Activated gamma-delta T cell (primary cell): ENCODE measurements around the gene KDM6A.
"Not testable (repeated sequence)": the region's sequence is repeated elsewhere in the genome, so short reads cannot be mapped to it uniquely, and the experiment has no call there.

Source experiments
- DNase-seq: peaks from one replicate; lab custom pipeline; 2025; lab: John Stamatoyannopoulos, UW

KDM6A gene

DNA sequence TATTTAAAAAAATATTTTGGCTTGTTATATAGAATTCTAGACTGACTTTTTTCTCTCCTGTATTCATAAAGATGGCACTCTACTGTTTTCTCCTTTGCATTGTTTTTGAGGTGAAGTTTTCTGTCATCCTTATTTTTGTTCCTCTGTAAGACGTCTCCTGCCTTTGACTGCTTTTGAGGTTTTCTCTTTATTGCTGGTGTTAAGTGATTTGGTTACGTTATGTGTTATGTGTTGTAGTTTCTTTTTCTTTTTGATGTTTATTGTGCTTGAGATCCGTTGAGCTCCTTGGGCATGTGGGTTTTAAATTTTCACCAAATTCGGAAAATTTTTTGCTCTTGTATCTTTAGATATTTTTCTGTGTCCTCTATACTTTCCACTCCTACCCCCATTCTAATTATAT is 50.0 kb downstream of the KDM6A start:
- no peak for DNase-seq

DNA sequence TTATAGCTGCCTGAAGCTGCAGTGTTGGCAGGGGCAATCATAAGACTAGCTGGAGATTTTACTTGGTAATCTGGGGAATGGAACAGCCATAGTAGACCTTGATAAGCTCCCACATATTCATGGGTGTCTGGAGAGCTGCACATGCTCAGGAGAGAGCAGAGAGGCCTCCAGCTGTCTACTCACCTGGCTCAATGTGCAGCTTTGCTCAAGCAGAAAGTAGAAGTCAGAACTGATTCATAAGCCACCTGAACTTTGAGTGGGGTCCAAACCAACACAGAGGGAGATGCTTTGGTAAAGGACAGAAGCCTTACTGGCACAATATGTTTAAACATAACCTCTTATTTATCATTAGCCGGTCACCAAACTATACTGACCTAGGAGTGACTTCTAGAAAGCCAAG is 54.4 kb downstream of the KDM6A start:
- DNase-seq: no peak

DNA sequence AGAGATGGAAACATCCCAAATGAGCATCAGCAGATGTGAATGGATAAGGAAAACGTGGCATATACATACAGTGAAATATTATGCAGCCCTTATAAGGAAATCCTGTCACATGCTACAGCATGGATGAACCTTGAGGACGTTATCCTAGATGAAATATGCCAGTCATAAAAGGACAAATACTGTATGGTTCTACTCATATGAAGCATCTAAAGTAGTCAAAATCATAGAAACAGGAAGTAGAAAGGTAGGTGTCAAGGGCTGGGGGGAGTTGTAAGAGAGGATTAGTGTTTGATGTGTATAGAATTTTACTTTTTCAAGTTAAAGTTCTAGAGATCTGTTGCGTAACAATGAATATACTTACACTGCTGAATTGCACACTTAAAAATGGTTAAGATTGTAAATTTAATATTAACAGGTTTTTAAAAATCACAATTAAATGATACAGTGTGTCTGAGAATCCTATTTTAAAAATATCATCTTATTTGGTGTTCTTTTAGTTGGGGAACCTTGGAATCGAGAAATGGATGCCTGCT is 58.5 kb downstream of the KDM6A start:
- DNase-seq: no peak

DNA sequence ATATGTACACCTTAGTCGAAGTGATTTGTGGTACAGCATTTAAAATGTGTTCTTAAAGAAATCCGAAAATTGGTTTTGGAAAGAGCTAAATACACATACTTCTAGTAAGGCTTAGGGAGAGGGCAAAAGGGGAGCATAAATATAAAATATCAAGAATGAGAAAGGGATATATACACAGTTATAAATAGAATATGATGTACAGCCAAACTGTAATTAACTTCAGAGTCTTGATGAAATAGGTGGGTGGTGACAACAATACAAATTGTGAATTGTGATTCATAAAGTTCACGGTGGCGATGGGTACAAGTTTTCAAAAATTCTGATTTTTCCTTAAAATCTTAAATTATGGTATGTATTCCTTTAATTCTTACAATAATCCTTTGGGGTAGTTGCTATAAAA is 62.2 kb downstream of the KDM6A start:
- no peak for DNase-seq

DNA sequence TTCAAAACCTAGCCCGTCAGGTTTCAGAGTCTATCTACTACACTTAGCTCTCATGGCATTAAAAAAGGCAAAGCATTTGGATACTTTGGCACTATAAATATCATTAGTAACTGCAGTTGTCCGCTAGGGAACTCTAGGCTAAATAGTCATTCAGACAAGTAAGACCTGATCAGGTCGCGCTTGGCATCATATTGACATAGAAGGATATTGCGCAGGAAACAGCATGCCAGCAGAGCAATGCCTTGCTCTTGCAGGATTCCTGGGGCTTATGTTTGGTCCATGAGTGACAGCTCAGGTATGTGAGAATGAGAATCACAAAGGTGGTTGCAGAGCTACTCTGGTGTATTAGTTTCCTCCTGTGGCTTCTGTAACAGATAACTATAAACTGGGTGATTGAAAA is 62.7 kb downstream of the KDM6A start:
- no peak for DNase-seq

DNA sequence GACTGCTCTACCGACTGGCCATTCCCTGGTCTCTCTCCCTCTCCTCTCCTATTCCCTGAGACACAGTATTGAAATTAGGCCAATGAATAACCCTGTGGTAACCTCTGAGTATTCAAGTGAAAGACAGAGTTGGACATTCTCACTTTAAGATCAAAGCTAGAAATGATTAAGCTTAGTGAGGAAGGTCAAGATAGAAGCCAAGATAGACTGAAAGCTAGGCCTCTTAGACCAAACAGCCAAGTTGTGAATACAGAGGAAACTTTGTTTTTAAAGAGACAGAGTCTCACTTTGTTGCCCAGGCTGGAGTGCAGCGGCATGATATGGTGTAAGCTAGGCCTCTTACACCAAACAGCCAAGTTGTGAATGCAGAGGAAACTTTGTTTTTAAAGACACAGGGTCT is 64.6 kb downstream of the KDM6A start:
- DNase-seq: no peak

DNA sequence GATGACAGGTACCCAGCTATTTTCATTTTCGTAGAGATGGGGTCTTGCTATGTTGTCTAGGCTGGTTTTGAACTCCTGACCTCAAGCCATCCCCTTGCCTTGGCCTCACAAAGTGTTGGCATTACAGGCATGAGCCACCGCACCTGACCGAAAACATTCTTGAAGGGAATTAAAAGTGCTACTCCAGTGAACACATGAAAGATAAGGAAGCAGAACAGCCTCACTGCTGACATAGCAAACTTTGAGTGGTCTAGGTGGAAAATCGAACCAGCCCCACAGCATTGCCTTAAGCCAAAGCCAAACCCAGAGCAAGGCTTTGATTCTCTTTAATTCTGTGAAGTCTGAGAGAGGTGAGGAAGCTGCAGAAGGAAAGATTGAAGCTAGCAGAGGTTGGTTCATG is 65.1 kb downstream of the KDM6A start:
- no peak for DNase-seq

DNA sequence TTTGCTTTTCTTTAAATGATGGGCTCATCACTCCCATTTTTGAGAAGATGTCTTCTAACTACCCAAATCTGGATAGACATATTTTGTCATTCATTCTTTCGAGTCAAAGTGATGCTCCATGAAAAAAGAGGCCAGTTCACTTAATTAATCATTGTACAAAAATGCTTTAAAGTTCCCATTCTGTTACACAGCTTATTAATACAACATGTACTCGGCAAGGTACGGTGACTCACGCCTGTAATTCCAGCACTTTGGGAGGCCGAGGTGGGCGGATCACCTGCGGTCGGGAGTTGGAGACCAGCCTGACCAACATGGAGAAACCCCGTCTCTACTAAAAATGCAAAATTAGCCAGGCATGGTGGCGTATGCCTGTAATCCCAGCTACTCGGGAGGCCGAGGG is 67.6 kb downstream of the KDM6A start:
- DNase-seq: not testable (repeated sequence)

DNA sequence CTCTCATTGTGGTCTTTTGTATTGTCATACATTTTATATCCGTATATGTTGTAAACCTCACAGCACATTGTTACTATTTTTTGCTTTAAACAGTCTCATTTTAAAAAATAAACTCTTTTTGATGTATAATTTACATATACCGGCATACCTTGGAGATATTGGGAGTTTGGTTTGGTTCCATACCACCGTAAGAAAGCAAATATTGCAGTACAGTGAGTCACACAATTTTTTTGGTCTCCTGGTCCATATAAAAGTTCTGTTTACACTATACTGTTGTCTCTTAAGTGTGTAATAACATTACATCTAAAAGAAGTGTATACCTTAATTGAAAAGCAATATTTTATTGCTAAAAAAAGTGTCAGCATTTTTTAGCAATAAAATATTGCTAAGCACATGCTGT is 70.0 kb downstream of the KDM6A start:
- DNase-seq: no peak

DNA sequence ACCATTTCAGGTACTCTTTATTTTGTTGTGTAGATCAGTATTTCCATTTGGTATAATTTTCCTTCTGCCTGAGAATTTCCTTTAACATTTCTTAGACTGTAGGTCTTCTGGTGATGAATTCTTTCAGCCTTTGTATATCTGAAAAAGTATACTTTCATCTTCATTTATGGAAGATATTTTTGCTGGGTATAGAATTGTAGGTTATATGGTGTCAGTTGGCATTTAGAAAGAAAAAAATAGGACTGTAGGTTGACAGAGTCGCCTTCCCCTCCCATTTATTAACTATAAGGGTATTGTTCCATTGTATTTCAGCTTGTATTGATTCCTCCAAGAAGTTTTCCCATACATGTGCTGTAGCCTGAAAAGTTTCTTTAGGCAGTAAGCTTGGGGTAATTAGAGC is 71.9 kb downstream of the KDM6A start:
- no peak for DNase-seq

DNA sequence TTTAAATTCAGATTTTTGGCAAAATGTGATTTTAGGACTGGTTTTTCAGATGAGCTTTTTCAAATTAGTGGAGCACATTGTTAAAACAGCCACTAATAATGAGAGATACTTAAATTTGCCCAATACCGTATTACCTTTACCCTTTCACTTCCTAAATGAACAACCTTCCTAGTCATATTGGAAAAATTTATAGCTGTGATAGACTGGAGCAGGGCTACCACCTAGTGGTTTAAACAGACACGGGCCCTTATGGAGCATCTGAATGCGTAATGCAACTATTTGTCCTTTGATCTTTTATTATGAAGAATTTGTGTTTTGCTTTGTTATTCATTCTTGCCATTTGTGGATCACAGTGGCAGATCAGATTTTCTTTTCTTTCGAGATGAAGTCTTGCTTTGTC is 72.7 kb downstream of the KDM6A start:
- no peak for DNase-seq

DNA sequence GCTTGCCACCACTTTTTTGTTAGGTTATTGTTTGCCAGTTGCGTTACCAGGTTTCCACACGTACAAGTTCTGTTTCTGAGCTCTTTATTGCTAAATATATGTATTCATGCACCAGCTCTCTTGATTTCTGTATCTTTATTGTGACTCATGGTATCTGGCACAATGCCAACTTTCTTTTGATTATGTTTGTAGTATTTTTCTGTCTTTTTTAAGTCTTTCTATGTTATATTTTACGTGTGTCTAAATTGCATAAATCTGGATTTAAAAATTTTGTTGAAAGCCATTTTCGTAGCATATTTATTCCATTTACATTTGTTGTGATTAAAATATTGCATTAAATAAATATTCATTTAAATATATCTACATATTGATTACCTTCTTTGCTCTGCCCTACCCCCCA is 73.8 kb downstream of the KDM6A start:
- no peak for DNase-seq

DNA sequence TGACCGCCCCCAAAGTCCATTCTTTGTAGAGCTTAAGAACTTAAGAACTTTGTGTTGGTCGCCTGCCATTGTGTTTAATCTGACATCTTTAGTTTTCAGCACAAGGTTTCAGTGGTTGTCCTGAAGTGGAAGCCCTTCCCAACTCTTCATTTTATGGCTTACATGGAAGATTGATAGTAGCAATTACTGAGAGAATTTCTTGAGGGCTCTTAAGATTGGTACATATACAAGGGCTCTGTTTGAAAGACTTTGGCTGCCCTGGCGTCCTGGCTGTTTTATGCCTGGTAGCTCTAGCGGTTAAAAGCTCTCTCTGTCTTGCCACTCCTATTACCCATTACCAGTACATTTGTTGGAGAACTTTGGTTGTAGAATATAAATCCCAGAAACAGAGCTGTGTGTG is 75.0 kb downstream of the KDM6A start:
- no peak for DNase-seq

DNA sequence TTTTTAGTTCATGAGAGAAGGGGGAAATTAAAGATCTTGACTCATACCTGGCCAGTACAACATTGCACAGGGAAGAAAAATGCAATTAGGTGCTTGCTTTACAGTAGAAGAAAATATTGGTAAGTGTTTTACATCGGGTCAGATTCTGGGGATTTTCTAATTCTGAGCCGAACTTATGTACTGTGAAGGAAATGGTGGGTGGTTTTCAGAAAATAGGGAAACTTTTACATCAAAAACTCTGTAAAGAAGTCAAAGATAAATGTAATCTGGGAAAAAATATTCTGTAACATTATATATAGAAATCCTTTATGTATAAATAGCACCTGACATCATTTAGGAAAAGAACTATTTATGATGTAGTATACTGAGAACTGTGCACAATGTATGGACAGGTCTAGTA is 75.4 kb downstream of the KDM6A start:
- DNase-seq: no peak

DNA sequence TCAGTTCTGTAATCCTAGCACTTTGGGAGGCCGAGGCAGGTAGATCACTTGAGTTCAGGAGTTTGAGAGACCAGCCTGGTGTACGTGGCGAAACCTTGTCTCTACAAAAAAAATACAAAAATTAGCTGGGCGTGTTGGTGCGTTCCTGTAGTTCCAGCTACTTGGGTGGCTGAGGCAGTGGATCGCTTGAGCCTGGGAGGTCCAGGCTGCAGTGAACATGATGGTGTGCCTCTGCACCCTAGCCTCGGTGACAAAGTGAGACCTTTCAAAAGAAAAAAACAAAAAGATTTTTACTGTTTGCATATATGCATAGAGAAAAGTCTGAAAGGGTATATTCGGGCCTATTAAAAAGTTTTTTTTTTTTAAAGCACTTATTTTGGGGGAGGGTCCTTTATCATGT is 76.1 kb downstream of the KDM6A start:
- no peak for DNase-seq

DNA sequence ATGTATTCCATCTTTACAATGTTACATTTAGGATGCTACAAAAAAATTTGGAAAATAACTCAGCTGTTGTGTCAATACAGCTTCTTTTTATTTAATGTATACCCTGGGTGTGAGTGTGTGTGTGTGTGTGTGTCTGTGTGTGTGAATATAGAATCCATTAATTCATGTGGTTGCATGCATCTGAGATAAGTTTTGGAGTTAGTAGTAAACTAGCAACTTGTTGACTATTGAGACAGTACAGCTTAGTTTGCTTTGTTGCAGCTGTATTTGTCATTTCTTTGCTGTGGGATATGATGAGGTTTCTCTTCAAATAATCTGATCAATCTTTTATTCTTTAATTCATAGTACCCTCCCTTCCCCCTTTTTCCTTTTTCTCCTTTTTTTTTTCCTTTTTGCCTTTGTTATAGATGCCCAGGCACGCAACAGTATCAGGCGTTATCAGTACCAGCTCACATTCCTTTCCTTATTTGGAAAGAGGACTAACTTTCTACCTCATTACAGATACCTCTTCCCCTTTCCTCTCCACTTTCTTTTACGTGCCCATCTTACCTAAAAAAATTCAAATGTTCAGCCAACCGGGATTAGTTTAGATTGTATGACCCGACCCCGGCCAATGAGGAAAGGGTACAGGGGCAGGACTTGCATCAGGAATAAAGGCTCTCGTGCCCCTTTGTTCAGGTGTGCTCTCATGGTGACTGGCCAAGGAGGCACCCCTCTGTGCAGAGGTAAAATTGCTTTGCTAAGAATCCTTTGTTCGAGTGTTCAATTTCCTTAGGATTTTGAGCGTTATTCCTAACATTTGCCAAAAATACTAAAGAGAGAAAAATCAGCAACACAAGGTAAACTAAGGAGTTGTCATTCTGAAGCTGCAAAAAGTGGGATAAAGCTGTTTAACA is 77.7 kb downstream of the KDM6A start:
- DNase-seq: not testable (repeated sequence)

DNA sequence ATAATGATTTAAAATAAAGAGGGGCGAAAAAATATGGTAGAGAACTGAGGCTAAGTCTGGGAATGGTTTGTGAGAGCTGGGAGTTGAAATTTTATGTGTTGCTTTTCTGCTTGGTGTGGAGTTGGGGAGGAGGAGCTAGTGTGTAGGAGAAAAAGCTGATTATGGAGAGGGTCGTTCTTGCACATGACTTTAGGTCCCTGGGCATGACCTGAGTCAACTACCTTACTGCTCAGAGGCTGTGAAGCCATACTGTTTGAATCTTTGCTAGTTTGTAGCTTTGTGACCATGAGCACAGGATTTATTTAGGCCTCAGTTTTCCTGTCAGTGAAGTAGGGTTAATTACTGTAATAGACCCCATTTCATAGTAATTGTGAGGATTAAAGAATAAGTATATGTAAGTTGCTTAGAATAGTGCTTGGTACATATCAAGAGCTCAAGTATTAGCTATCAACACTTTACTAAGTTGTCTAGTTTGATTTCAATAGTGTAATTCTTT is 78.6 kb downstream of the KDM6A start:
- DNase-seq: no peak

DNA sequence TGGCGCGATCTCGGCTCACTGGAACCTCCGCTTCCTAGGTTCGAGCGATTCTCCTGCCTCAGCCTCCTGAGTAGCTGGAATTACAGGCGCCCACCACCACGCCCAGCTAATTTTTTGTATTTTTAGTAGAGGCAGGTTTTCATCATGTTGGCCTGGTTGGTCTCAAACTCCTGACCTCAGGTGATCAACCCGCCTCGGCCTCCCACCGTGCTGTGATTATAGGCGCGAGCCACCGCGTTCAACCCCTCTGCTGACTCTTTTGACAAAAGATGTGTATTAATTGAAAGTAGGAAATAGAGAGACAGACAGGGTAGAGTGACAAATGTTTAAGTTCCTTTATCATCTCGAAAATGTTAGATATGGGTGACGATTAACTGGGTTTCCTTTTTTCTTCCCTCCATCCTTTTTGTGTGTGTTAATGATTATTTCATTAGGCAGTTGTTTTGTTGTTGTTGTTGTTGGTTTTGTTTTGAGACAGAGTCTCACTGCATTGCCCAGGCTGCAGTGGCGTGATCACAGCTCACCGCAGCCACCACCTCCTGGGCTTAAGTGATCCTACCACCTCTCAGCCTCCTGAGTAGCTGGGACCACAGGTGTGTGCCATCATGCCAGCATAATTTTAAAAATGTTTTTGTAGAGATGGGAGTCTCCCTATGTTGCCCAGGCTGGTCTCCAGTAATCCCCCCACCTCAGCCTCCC is 79.5 kb downstream of the KDM6A start:
- no peak for DNase-seq

DNA sequence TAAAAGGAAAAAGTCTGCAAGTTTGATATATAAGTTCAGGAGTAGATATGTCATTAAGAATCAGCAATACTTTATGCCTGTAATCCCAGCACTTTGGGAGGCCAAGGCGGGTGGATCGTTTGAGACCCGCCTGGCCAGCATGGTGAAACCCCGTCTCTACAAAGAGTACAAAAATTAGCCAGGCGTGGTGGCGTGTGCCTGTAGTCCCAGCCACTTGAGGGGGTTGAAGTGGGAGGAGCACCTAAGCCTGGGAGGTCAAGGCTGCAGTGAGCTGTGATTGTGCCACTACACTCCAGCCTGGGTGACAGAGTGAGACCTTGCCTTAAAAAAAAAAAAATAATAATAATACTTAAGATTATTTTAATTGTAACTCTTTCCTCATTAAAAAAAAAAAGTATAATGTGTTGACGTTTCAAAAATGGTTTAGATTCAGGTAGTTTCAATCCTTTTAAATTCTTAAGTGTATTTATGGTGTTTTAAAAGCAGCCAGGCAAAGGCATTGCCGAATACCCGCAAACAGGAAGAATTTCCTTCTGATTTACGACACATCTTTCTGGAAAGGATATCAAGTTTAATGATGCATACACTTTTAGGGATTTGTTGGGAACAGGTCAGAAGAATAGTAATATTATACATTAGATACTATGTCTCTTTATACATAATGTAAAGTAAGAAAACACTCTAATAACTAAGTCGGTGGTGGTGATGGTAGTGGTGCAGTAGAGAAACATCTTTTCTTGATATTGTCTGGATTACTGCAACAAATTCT is 80.9 kb downstream of the KDM6A start:
- DNase-seq: no peak

DNA sequence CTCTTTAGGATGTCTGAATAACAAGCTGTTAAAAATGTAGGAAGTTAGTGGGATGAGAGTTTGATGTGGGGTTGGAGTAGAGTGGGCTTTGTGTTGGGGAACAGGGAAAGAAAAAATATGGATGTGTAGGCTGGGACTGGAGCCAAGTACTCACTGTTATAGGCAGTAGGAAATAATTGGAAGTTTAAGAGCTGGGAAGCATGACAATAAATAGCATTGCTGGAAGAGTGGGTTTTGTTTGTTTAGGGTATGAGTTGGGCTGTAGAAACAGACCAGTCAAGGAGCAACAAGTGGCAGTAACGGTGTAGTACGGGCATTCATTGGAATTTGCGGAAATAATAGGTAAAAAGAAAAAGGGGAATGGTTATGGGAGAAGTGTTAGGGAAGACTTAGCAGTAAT is 81.6 kb downstream of the KDM6A start:
- DNase-seq: no peak

DNA sequence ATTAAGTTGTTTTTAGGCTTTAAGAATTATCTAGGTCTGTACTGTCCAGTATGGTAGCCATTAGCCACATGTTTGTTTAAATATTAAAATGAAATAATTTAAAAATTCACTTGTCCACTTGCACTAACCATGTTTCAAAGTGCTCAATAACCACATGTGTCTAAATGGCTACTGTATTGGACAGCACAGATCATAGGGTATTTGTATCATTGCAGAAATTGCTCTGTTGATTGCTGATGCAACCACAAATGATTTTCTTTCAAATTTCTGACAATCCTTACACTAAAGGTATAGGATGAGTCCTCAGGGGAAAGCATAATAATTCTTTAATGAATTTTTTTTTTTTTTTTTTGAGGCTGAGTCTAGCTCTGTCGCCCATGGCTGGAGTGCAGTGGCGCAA is 84.9 kb downstream of the KDM6A start:
- DNase-seq: no peak

DNA sequence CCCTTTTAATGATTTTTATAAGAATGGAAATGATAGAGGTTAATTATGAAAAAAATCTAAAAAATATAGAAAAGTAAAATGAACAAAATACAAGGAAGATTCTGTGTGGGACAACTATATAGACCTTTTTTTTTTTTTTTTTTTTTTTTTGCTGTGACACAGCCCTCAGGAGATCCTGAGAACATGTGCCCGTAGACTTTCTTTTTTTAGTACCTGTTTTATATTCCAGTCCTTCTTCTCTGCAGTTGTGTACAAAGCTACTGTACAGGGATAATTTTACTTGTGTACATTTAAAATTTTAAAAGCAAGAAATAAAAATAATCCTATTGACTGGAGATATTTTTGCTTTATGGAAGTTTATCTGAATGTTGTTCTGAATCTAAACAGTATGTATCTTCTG is 85.5 kb downstream of the KDM6A start:
- no peak for DNase-seq
